Activated gamma-delta T cell treated with Interleukin-2 at 50 U/mL for 16 hours (primary cell): ENCODE measurements around the gene SUN2.

Experiments used
- DNase-seq: peaks from one replicate; pipeline ENCODE4 v3.0.0-alpha.2; 2020

The SUN2 gene

DNA sequence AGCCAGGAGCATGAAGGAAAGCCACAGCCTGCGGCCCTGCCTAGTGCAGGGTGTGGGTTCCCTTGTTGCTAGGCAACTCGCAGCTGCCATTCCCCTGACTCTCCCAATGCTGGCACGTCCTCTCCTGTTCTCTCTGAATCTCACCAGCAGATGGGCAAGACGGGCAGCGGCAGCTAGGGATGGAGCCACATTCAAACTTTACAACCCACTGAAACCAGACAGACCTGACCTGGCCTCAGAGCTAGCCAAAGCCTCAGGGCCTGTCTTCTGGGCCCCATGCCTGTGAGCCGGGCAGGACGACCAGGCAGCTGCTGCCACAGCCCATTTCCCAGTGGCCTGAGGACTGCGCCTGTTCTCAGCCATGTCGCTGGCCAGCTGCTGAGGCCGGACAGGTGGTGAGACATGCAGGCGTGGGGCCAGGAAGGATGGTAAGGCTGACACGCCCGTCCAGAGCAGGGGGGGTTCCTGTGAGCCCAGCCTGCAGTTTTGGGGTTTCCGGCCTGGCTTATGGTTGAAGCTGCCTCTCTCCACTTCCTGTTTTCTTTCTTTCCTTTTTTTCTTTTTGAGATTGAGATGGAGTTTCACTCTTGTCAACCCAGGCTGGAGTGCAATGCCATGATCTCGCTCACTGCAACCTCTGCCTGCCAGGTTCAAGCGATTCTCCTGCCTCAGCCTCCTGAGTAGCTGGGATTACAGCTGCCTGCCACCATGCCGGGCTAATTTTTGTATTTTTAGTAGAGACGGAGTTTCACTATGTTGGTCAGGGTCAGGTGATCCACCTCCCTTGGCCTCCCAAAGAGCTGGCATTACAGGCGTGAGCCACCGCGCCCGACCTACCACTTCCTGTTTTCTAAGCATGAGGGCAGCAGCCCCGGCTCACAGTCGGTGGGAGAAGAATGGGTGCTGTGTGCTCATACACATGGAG is 4.1 kb downstream of the SUN2 start:
- DNase-seq: peak; percentile 85

DNA sequence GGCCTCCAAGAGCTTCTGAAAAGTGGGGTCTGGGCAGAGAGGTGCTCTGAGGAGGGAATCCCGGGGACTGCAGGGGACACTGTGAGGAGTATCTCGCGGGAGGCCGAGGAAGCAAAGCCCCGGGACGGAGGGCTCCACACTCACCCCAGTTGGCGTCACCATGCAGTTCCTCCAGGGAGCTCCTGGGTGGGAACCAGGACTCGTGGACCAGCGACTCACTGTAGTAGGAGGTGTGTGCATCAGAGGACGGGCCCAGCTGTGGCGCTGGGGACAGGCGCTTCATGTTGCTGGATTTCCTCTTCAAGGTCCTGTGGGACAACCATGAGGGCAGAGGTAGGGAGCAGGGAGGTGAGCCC is 4.8 kb downstream of the SUN2 start:
- DNase-seq: no peak

DNA sequence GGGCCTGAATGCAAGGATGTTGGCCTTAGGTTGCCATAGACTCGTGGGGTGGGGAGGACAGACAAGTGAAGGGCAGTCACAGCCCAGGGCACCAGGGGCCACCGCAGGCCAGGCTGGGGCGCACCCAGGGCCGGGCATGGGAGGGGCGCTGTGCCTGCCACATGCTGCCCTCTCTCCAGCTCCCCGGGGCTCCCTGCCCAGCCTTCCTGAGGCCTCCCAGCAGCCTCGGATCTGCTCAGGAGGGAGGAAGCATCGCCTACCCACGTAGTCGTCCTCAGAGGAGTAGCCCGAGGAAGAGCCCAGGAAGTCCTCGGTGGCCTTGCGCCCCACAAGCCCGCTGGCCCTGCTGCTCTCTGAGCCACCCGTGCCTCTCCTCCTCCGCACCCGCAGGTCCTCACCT is 5.2 kb downstream of the SUN2 start:
- DNase-seq: no peak

DNA sequence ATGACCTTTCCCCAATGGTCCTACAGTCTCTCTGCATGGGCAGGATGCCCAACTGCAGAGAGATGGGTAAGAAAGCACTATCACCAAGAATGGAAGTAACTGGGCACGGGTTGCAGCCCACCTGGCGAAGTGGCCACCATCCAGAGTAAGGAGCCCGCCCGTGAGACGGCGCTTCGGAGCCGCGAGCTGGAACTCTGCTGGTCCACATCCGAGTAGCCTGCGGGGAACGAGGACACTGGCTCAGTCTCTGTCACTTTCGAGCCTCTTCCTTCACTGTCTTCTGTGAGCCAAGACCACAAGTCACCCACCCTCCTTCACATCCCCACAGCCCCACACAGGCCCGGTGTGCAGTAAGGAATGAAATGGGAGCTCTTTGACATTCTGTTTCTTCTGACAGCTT is 5.7 kb downstream of the SUN2 start:
- DNase-seq: no peak

DNA sequence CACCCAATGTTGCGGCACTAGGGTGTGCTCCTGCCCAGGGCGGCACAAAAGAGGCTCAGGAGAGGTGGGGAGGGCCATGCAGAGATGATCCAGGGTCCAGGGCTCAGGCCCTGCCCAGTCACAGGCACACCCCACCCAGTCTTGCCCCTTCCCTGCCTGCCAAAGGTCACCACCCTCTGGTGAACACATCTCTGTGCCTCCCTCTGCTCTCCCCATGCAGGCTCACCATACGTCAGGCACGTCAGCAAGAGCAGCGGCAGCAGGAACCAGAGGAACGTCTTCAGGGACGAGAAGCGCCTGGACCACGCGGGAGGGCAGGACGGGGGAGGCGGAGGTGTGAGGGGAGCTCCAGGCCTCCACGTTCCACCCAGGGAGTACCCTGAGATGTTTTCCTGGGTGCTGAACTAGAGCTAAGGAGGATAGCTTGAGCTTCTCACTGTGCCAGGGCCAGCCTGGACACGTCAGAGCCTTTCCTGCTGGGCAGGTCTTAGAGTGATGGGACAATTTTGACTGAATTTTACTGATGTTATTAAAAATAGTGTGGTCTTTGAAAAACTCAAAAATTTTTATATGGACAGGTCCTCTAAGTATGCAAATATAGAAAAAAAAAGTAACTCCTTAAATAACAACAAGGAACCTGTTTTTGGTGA is 7.2 kb downstream of the SUN2 start:
- DNase-seq: no peak

DNA sequence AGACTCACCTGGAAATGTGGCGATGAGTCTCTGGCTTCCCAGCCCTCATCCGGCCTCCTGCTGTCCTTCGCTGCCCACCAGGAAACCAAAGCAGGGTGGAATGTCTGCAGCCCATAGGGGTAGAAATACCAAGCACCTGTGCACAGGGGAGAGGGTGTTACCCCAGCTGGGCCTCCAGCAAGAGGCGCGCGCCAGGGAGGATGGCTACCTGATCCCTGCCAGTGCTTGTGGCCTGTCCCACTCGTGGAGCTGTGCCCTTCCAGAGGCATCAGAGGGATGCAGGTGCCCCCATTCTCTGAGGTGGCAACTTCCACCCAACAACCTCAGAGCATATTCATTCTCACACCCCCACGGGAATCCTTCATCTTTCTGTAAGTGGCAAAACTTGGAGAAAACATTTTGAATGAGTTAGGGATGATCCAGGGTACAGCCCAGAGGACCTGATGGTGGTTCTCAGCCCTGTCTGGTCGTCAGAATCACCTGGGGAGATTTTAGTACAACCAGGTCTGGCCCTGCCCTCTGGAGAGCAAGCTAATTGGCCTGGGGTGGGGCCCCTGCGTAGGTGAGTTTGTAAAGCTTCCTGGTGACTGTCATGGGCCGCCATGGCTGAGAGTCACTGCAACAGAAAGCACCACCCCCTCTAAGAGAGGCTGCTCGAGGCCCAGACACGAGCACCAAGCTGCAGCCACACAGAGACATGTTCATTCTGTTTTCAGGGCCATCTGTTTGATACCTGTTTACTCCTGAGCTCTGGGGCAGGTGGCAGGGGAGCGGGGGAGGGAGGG is 9.9 kb downstream of the SUN2 start:
- DNase-seq: no peak

DNA sequence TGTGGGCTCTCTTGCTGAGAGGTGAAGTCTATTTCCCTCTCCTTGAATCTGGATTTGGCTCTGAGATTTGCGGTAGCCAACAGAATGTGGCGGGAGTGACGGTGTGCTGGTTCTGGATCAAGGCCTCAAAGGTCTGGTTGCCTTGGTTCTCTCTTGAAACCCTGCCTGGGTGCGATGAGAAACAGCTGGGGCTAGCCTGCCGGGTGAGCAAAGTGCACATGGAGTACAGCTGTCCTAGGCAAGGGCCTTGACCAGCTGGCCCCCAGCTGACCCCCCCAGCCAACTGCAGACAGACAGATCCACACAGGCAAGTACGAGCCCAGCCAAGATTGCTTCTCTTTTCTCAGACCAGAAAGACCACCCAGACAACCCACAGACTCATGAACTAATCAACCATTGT is 10.8 kb downstream of the SUN2 start:
- DNase-seq: no peak

DNA sequence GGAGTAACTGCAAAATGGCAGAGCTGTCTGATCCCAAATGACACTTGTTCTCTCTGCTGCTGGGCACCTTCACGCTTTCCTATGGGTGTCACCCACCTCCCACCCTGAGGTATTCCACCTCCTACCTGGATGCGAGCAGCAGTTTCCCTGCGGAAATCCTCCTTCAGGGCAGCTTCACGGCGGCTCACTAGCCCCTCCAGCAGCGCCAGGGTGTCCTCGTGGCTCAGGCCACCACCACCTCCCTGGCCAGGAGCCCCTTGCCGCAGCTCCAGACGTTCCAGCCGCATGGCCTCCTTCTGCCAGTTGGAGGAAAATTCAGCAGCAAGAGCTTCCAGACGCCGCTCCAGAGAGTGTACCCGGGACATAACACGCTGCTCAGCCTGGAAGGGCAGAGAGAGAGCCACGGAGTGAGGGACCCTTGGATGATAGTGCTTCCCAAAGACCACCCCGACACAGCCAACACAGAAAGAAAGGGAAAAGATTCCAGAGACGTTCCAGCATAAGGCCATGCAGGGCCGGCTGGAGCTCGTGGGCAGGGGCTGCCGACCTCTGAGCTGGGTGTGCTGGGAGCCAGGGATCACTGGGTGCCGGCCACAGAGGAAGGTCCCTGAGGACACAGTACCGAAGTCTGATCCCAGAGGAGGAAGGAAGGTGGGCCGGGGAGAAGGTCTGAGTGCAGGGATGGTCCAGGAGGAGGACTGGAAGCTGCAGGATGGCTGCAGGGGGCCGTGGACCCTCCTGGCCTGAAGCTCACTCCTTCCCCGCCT is 13.4 kb downstream of the SUN2 start:
- DNase-seq: no peak

DNA sequence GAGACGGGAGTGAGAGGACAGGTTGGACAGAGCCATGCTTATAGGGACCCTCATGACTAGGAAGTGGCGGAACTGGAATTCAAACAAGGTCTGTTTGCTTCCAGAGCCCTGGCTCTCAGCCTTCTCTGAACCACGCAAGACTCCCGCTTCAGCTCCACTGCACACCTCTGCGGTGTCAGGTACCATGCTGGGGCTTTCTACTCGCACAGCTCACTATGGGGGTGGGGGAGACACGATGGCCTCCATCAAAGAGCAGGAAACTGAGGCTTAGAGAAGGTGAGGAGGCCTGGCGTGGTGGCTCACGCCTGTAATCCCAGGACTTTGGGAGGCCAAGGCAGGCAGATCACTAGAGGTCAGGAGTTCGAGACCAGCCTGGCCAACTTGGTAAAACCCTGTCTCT is 14.2 kb downstream of the SUN2 start:
- no peak for DNase-seq

DNA sequence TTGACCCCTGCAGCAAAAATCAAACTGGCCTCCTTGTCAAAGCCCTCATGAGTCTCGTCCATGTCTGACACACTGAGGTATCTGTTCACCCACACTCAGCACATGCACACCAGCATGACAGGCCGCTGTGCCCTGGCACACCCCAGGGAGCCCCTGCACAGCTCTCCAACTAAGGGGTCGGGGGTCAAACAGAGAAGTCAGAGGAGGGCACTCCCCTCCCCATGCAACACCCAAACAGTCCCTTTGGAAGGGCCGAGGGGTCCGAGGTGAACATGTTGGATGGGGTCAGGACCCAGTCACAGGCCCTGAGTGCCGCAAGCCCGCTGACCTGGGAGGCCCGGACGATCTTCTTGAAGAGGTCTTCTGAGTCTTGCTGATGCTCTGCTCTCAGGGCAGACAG is 14.6 kb downstream of the SUN2 start:
- no peak for DNase-seq

DNA sequence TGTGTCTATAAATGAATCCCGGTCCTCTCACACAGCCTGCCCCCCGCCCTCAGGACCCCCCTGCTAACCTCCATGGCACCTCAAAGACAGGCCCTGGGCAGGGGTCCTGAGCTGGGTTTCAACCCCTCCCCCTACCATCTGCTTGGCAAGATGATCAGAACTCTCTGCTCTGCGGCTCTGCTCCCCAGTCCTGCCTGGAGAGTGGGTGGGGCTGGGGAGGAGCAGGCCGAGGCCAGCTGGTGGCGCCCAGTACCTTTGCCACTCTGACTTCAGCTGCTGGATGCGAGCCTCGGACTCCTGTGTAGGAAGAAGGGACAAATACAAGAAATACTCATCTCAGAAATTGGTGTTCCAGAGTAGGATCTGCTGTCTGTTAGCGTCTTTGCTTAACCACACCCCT is 15.0 kb downstream of the SUN2 start:
- DNase-seq: no peak

DNA sequence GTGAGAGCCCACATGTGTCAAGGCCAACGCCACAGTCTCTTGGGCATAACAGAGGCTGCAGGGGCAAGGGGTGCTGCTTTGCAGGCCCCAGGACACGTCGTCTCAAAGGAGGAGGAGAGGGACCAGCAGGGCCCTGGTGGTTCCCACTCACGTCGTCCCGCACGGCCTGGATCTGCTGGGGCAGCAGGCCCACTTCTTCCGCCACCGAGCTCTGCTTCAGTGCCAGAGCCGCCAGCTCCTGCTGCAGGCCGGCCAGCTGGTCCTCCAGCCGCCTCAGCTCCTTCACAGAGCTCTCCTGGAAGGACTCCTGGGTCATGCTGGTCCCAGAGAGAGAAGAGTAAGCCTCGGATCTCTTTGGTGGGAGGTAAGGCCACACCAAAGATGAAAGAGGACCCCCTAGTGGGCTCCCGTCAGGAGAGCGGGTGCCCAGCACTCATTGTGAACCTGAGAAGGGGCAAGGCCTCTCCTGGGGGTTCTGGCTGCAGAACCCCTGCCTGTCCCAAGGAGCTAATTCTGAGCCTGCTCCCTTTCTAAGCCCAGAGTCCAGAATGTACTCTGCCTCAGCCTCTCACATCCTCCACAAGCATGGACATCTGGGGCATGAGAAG is 15.6 kb downstream of the SUN2 start:
- no peak for DNase-seq

DNA sequence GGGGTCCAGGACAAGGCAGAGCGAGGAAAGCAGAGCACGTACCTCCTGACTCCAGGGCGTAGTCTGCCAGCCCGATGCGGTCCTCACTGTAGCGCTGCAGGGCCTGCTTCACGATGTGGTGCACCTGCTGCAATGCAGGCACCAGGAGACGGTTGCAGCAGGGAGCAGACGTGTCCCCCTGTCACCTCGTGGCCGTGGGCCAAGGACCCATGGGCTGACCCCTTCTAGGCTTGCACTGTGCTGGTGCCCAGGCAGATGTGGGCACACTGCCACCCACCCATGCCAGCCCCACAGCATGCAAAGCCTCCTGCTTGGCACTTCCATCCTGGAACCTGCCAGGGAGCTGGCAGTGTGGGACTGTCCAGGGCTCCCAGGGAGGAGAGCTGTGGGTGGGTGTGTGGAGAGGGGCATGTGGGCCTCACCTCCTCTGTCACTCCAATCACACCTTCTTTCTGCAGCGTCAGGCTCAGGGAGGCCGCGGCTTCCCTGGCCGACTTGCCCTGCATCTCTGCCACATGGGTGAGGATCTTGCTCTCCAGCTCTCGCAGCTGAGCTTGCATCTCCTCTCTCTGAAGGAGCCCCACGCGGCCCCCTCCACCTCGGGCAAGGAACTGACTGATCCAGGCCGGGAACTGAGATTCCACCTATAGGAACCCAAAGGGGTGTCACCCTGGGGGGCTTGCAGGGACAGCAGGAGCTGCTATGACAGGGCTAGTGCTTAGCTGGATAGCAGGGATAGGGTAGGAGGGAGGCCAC is 16.3 kb downstream of the SUN2 start:
- DNase-seq: no peak

DNA sequence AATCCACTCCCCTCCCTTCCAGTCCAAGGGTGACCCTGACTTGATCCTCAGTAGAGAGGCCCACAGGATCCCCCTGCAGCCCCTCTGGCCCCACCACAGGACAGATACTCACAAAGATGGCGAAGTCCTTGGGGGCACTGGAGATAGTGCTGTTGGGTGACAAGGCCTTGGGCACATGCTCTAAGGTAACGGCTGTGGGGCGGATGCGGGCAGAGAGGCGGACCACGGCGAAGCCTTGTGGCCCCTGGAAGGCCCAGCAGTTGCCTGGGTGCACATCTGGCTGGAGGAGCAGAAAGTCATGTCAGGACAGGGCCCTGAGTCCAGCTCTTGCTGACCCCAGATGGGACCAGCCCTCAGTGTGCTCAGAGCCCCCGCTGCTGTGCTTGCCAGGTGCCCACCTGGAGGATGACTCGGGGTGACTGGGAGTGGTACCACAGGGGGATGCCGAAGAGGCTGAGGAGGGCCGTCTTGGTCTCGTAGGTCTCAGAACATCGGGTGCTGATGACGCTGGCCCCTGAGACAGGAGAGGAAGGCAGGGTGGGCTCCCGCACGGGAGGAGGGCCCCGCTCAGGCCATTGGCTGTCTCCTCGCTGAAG is 17.2 kb downstream of the SUN2 start:
- no peak for DNase-seq

DNA sequence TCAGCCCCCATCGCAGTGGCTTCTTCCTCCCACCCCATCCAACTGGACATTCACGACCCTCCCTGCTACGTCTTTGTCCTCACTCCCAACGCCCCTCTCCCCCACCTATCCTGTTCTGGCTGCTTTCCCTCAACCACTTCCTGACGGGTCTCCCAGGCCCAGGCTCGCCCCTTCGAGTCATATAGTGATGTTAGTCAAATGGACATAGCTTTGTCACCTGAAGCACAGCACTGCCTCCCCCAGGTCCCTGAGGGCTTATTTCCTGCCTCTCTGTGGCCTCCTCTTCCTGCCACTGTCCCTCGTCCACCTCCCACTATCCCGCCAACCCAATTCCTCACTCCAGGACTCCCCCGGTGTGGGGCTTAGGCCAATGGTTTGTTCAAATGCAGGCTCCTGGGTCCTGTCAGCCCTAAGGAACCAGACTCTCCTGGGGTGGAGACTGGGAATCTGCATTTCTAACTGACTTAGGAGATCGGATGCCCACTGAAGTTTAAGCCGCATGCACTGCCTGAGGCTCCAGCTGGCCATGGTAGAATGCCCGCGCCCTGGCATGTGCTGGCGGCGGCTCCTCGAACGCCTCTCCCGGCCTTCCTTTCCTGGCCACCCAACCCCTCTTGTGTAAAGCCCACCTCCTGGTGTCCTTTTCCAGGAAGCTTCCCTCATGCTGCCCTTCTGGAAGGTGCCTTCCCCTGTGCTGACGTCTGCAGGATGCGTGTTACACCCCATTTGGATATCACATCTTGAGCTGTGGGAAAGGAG is 18.3 kb downstream of the SUN2 start:
- no peak for DNase-seq

DNA sequence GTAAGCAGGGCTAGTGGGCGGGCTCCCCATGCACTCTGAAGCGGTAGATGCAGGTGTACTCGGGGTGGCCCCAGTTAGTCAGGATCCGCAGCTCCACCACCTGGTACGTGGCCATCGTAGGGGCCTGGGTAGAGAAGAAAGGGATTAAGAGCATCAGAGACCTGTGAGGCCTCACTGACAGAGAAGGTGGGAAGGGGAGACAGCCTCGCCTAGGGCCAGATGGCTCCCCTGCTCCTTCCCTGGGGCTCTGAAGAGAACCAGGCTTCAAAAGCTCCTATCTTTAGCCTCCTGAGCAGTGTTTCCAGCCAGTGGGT is 19.6 kb downstream of the SUN2 start:
- DNase-seq: no peak

DNA sequence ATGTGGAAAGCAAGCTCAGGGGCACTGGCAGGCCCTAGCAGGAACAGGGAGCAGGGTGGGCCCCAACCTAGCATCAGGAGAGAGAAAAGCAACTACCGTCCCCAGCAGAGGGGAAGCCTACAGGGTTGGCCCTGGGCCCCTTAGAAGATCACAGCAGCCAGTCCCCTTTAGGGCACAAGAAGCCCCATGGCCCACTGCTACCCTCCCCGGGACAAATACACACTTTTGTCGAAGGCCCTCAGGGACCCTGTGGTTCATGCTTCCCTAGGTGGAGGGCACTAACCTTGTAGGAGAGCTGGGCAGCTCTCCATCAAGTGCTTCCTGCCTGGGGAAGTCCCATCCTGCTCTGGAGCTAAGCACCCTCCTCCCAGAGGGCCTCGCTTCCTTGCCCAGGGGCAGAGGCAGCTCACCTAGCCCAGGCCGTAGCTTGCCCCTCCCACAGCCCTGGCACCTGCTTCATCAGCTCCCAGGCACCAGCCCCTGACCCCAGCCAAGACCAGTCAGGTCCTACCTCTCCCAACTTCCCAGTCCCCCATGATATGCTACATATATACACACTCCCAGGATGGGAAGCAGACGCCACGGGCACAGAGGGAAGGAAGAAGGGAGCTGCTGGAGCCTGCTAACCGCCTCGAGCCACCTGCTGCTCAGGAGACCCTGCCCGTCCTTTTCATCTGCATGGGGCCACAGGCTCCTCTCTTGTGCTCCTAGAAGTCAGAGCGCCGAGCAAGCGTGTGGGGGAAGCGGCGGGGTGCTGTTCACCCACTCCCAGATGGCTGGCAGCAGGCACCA is 20.1 kb downstream of the SUN2 start:
- DNase-seq: no peak

DNA sequence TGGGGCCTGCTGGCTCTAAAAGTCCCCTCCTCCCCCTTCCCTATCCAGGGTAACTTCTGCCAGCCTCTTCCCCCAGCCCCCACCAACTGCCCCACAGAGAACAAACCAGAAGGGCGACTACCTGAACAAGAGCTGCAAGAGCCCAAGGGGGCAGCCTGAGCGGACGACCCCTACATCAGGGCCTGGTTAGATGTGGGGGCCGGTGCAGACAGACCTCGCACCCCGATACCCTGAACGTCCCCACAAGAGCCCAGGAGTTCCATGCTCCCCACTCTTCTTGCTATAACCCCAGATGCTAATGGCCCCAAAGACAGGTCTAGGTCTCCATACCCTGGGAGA is 20.7 kb downstream of the SUN2 start:
- DNase-seq: no peak

DNA sequence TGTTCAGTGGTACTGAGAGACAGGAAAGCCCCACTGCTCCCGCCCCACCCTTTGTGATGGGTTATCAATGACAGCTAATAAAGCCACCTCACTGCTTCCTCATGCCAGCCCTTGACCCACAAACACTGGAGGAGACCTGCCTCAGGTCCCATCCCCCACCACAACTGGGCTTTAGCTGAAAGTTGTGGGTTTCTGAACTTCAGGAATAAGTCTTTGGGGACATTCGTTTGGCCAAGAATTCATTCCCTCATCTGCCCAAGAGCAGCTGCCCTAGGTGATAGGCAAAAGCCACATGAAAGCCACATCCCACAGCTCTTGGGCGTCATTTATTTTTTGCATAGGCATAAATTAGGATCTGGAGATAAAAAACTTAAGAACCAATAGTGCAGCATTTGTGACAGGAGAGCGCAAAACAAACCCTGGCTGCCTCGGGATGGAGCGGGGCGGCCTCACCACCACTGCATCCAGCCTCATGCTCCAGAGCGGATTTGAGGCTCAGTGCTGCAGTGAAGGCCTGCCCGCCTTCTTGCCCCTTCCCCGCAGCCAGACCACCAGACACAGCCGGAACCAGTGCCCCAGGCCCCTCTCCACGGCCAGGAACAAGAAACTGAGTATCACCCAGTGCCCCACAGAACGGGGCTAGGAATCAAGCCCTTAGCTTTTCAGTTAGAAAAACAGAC is 21.2 kb downstream of the SUN2 start:
- DNase-seq: no peak
